B cell (primary cell): ENCODE measurements around the gene ODC1. TPM values are rescaled to one million over a fixed set of nuclear protein-coding genes. Genes with fewer than 3 reads are reported as not detected.

Source experiments
- ATAC-seq: fragments of 200-7000 bp; cut with Tn5 transposase; one replicate; pipeline ENCODE4 v1.10.0; 2021; ENCODE audit warnings: low read depth, mild to moderate bottlenecking, moderate number of reproducible peaks, moderate library complexity
- CTCF ChIA-PET: fragments of 350-600 bp; sonication (Branson Sonifier 250); formaldehyde crosslinking; loops from one replicate; lab custom pipeline; 2021; ENCODE audit warnings: antibody characterized with exemption, inconsistent platforms; lab: Charles Lee
- POLR2A ChIA-PET: fragments of 350-600 bp; sonication (Branson Sonifier 250); formaldehyde crosslinking; loops from one replicate; lab custom pipeline; 2021; ENCODE audit warnings: antibody characterized with exemption; lab: Charles Lee
- DNase-seq: peaks from one replicate; pipeline ENCODE4 v3.0.0; 2013
- H2AFZ ChIP-seq: 2 replicates; pipeline ENCODE4 v1.6.1; 2012; ENCODE audit warnings: mild to moderate bottlenecking, low read depth, low read length; ENCODE audit not compliant: insufficient read depth, poor library complexity, severe bottlenecking
- H3K27ac ChIP-seq, 2 donors: 1 replicate in 1 of 2; 2 replicates in 1 of 2; pipeline ENCODE4 v1.5.1; 2012 to 2013; ENCODE audit warnings: low read length in 2 of 2, mild to moderate bottlenecking in 2 of 2, moderate library complexity in 1 of 2
- H3K27me3 ChIP-seq, 4 experiments: fragments of 200-600 bp in 1 of 4; sonication (generic) in 1 of 4; replicated peaks in 1 of 4; 1 replicate in 2 of 4; 2 replicates in 2 of 4; pipeline versions ENCODE4 v1.6.1 to v1.7.0; 2013 to 2016; ENCODE audit warnings: low read length in 3 of 4, mild to moderate bottlenecking in 2 of 4, mixed read lengths in 1 of 4, moderate library complexity in 1 of 4; ENCODE audit not compliant: insufficient read depth in 4 of 4, control insufficient read depth in 3 of 4; ENCODE audit errors: control extremely low read depth in 1 of 4
- H3K36me3 ChIP-seq, 2 experiments: replicated peaks in 1 of 2; 1 replicate in 1 of 2; 2 replicates in 1 of 2; pipeline versions ENCODE4 v1.6.1 to v1.7.1; 2013; ENCODE audit warnings: low read length in 1 of 2; ENCODE audit not compliant: insufficient read depth in 2 of 2, control insufficient read depth in 1 of 2; ENCODE audit errors: control extremely low read depth in 1 of 2, extremely low read depth in 1 of 2
- H3K4me1 ChIP-seq, 2 donors: fragments of 200-600 bp in 1 of 2; sonication (generic) in 1 of 2; 1 replicate in 1 of 2; 2 replicates in 1 of 2; pipeline versions ENCODE4 v1.5.1 to v1.6.1; 2013 to 2017; ENCODE audit warnings: low read length in 2 of 2; ENCODE audit not compliant: control insufficient read depth in 2 of 2, insufficient read depth in 2 of 2
- H3K4me2 ChIP-seq: replicated peaks from 2 replicates; pipeline ENCODE3; 2012; ENCODE audit warnings: mild to moderate bottlenecking, low read depth, low read length; ENCODE audit not compliant: poor library complexity, severe bottlenecking
- H3K4me3 ChIP-seq, 5 experiments: fragments of 200-600 bp in 1 of 5; sonication (generic) in 1 of 5; 1 replicate in 3 of 5; 2 replicates in 2 of 5; pipeline versions ENCODE4 v1.5.1 to v1.7.0; 2011 to 2016; ENCODE audit warnings: low read length in 4 of 5, mild to moderate bottlenecking in 4 of 5, low read depth in 2 of 5, control low read depth in 1 of 5, moderate library complexity in 1 of 5; ENCODE audit not compliant: insufficient read depth in 1 of 5; ENCODE audit errors: control extremely low read depth in 1 of 5, extremely low read depth in 1 of 5
- H3K79me2 ChIP-seq: fragments of 200-600 bp; sonication (generic); one replicate; pipeline ENCODE4 v1.6.0; 2016; ENCODE audit warnings: low read length; ENCODE audit not compliant: control insufficient read depth, insufficient read depth
- H3K9ac ChIP-seq: fragments of 200-600 bp; sonication (generic); 2 replicates; pipeline ENCODE4 v1.6.1; 2017; ENCODE audit warnings: mild to moderate bottlenecking, low read length, moderate library complexity
- H3K9me3 ChIP-seq, 3 donors: one replicate each; pipeline versions ENCODE4 v1.6.1 to v1.7.1; 2013; ENCODE audit warnings: low read length in 2 of 3; ENCODE audit not compliant: control insufficient read depth in 2 of 3, insufficient read depth in 1 of 3; ENCODE audit errors: control extremely low read depth in 1 of 3
- H4K20me1 ChIP-seq: 2 replicates; pipeline ENCODE4 v1.6.0; 2012; ENCODE audit warnings: mild to moderate bottlenecking, low read length; ENCODE audit not compliant: insufficient read depth, control insufficient read depth, poor library complexity, severe bottlenecking
- H3K27ac Mint-ChIP-seq: one replicate; pipeline ENCODE4 v1.8.0; 2021; ENCODE audit warnings: mixed read lengths
- H3K27me3 Mint-ChIP-seq: one replicate; pipeline ENCODE4 v1.8.0; 2021; ENCODE audit warnings: mixed read lengths
- H3K4me1 Mint-ChIP-seq: one replicate; pipeline ENCODE4 v1.8.0; 2021; ENCODE audit warnings: mixed read lengths
- H3K4me3 Mint-ChIP-seq: one replicate; pipeline ENCODE4 v1.8.0; 2021; ENCODE audit warnings: mixed read lengths
- H3K9me3 Mint-ChIP-seq: one replicate; pipeline ENCODE4 v1.8.0; 2022; ENCODE audit warnings: mixed read lengths; ENCODE audit not compliant: insufficient read depth
- CTCF ChIP-seq: fragments of 200-600 bp; IDR thresholded peaks from one replicate; pipeline ENCODE4 v1.8.0; 2022; ENCODE audit warnings: antibody characterized with exemption, mild to moderate bottlenecking
- EZH2 ChIP-seq: IDR thresholded peaks from 2 replicates; pipeline ENCODE4 v1.6.1; 2012; ENCODE audit warnings: borderline replicate concordance, low read depth, mild to moderate bottlenecking, moderate library complexity, low read length; ENCODE audit not compliant: insufficient read depth, poor library complexity, severe bottlenecking
- WGBS: methylation state at CpG from one replicate; pipeline ENCODE4 v1.1.5; 2013; ENCODE audit warnings: missing lambda C conversion rate; ENCODE audit not compliant: insufficient coverage; 5-methylcytosine and 5-hydroxymethylcytosine counted together
- intact Hi-C: fragments of 100-400 bp; cut with micrococcal nuclease; formaldehyde crosslinking; loops from one replicate; pipeline ENCODE4 v1.10.0; 2022
- polyA plus RNA-seq: library from polyadenylated mRNA; depleted of rRNA; stranded (reverse); fragments of >200 nt; gene quantifications from 2 replicates; pipeline ENCODE4 v1.2.3, GENCODE V29; 2012
- total RNA-seq, 2 donors: library from RNA; stranded (reverse); fragments of 120-200 nt in 1 of 2; gene quantifications; 1 replicate in 1 of 2; 2 replicates in 1 of 2; pipeline versions ENCODE4 v1.2.3 to v1.2.4, GENCODE V29; 2013 to 2022

The ODC1 gene
- total and polyA plus RNA-seq, 2 donors (not counting 1 experiment from before 2014, with no cell fraction given), result 88.7 to 171 TPM

GRCh38 chr2:10408649-10409579 lies 39.2 kb downstream of the ODC1 start:
- peaks cover 54 to 76% of the 10 kb centered on the region in 2 donors for H3K4me1 ChIP-seq
- ChIA-PET POLR2A (interaction anchor here (0.6 to 5.0 kb wide), 14 partner anchors 11 to 284 kb away, joined by 3 to 72 read pairs (median 8); partner anchors contain the start of genes HPCAL1 and ODC1), CTCF (interaction anchor here (0.6 to 9.1 kb wide), 60 partner anchors 10 to 335 kb away, joined by 3 to 207 read pairs (median 6); partner anchors contain the start of genes HPCAL1, ODC1 and RRM2)
- peaks cover 0 to 7% (median 5%) of the 10 kb centered on the region in 3 donors for H3K9me3 ChIP-seq
- Mint-ChIP-seq H3K4me3 (peak overlapping the region; percentile 86), H3K27me3 (no peaks in the 10 kb centered on the region), H3K27ac (peak overlapping the region; percentile 86), H3K4me1 (peaks cover 67% of the 10 kb centered on the region), H3K9me3 (no peaks in the 10 kb centered on the region)
- intact Hi-C loops, result loop anchor here (1.0 kb wide), 2 partner anchors 26 to 285 kb away; no protein-coding TSS in a partner anchor
- peak overlapping the region; percentile 68 to 77 for H3K27ac ChIP-seq
- DNase-seq (peak; percentile 90), ATAC-seq (peak; percentile 68)
- H2AFZ ChIP-seq, result no peak overlapping the region
- H4K20me1 ChIP-seq, result peaks cover 20% of the 10 kb centered on the region
- 7% methylated on average over 16 of the region's 24 CpGs for WGBS
- H3K27me3 ChIP-seq, result no peaks in the 10 kb centered on the region
- peak overlapping the region; percentile 78 for H3K4me2 ChIP-seq
- H3K79me2 ChIP-seq, result peaks cover 72% of the 10 kb centered on the region
- H3K4me3 ChIP-seq, result peak overlapping the region; percentile 4 to 42 (median 10)
- peaks cover 0 to 24% of the 10 kb centered on the region in 2 experiments for H3K36me3 ChIP-seq
- H3K9ac ChIP-seq, result peak overlapping the region; percentile 47
- no peak for TF ChIP-seq EZH2
- TF ChIP-seq CTCF, result peak; percentile 93
